HG02852 (cell line): ENCODE data around the gene KRT33A.
"Not testable (repeated sequence)": the region's sequence is repeated elsewhere in the genome, so short reads cannot be mapped to it uniquely, and the experiment has no call there.

ENCODE experiments used
- ATAC-seq: cut with Tn5 transposase; IDR thresholded peaks from one replicate; pipeline ENCODE4 v1.9.1; 2021; ENCODE audit warnings: mild to moderate bottlenecking, moderate library complexity; ENCODE audit not compliant: unreplicated experiment

The KRT33A gene

DNA sequence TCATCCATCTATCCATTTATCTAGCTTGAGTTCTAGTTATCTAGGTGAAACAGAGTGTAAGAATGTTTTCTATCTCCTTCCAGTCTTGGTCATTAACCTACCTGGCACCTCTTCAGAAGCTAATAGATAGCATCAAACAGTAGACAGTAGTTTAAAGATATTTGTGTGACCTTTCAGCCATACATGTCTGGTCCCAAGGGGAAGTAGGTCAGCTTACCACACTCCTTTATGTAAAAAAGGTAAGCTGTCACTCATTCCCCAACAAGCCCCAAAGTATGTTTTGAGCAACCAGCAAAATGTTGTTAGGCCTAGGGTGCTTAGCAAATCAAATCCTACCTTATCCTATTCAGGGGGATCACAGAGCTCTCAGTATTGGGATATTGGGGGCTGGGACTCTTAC lies 15.4 kb upstream of the KRT33A start:
- no peak for ATAC-seq

DNA sequence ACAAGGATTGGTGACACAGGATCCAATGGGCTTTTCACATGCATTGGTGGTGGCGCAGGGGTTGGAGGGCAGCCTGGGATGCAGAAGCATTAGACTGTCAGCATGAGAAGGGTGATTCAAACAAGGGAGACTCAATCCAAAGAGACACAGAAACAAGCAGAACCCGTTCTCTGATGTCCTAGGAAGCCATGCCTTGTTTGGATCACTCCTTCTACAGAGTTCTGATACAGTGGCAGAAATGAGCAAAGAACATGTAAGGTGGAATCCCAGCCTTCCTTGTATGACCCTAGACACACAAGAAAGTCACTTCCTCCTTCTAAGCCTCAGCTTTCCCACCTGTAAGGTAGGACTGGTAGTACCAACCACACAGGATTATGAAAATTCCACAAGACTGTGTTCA lies 13.3 kb upstream of the KRT33A start:
- no peak for ATAC-seq

DNA sequence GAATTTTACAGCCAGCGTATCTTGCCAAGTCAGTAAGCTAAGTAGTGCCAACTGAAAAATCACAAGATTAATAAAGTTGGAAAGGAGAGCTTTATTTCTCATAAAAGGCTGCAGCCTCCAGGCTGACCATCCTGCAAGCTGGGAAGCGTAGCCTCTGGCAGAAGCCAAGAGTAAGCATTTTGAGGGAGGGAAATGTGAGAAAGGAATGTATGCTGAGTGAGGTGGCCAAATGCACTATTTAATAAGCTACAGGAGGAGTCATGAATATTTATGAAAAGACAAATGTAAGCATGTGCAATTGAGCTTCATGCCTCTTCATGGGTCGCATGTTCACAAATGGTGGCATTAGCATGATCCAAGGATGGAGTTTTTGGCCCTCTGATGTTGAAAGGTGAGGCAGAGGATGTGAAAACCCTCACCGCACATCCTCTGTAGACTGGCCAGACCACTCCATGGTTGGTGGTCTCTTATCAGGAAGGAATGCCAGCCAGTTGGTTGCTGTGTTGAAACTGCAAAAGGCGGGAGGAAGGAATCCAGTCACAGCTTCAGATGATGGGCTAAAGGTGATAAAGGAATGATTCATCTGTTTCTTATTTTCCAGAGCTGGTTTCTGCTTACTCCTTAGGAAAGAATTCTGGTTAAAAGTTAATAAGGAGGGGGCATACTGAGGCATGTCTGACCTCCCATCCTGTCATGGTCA lies 9.8 kb upstream of the KRT33A start:
- no peak for ATAC-seq

DNA sequence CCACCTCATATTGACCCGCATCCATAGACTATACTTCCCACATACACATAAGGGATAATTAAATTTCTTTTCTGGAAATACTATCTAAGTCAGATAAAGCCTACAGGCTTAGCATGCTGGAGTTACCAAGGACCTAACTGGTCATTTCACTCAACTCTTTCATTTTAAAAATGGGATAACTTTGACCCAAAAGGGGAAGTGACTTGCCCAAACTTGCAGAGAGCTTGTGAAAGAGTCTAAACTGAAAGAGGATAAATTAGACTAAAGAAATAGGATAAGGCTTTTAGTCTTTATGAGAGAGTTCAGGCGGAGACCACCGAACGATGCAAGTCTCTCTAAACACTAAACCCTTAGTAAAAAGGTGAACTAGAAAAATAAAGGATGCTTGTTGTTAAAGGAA lies 3.9 kb upstream of the KRT33A start:
- ATAC-seq = no peak

DNA sequence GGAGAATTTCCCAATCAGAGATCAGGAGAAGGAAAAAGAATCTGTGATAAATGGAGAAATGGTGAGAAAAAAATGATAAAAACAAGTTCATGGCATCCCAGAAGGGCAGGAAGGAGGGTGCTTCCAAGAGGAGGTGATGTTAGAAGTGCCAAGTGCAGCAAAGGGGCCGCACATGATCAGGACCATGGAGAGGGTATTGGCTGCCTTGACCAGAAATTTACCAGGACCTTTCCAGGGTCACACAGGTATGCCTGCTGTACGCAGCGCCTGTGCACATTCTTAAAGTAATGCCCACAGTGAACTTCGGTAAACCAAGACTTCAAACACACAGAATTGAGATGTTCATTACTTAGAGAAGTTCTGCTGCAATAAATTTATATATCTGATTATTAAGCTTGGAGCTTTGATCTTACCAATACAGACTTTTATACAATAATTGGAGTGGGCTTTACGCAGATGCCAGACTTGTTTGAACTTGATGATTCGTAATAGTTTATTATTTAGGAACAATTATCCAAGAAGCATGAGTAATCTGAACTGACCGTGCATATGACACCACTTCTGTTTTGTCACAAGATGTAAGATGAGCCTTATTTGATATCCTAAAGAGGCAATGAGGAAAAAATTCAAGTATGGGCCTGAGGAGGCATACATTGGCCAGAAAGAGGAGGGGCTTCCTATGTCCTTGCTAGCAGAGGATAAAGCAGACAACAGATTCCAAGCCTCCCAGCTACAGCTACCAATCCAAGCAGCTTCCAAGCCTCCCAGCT lies 2.2 kb upstream of the KRT33A start:
- no peak for ATAC-seq

- no peak for ATAC-seq
Observed at GRCh38 chr17:41351177-41351576, 549 bp upstream of the KRT33A start.

DNA sequence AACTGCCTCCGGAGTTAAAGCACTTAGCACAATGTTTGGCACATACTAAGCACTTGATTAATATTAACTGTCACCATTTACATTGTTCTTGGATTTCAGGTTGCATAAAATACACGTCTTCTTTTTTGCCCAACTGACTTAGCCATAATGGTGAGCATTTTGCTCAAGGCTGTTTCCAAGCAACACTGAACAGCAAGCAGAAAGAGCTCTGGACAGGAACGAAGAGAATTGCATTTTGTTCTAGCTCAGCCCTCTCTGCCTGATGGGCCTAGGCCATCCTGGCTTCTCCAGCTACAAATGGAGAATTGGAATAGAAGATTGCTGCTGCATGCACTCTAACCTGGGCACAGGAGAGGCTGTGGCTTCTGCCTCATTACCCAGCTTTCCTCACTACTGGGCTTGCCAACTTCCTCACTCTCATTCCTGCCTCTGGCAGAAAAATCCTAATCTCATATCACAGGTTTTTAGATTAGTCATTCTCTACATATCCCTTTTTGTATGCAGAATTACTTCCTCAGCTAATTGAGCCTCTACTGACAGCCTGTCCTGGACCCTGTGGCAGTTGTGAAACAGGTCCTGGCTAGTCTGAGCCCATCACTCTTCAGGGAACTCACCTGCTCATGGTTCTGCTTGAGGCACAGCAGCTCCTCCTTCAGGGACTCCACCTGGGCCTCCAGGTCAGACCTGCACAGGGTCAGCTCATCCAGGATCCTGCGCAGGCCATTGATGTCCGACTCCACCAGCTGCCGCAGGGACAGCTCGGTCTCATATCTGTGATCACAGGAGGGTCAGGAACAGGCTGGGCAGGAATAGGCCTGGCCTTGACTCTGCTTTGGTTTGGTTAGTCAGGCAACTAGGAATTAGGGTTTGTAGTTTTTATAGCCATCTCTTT lies 2.5 kb downstream of the KRT33A start:
- no peak for ATAC-seq

DNA sequence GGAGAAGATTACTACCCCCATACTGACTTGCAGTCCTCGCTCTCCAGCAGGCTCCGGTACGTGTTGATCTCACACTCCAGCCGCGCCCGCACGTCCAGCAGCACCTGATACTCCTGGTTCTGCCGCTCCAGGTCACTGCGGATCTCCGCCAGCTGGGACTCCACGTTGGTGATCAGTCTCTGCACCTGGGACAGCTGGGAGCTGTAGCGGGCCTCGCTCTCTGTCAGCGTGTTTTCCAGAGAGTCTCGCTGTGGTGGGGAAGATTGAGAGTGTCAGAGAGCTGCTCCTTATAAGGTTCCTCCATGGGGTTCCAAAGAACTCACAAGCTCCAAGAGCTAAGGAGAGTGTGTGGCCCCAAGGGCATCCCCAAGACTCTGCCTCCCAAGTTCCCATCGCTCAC lies 4.2 kb downstream of the KRT33A start:
- not testable (repeated sequence) for ATAC-seq

DNA sequence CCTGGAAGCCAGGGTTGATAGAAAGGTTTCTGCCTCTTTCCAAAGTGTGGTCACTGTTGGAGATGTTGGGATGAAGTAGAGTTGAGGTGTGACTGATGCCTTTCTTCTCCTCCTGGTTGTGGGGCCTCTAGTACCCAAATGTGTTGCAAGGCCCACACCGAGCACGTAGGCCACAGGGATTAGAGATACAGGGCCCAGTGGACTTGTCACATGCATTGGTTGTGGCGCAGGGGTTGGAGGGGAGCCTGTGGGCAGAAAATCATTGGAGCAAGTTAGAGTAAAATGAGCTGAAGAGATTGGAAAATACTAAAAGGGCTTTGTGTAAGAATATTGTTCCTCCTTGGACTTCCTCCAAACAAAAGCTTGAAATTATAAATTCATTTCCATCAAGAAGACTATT lies 4.6 kb downstream of the KRT33A start:
- no peak for ATAC-seq

DNA sequence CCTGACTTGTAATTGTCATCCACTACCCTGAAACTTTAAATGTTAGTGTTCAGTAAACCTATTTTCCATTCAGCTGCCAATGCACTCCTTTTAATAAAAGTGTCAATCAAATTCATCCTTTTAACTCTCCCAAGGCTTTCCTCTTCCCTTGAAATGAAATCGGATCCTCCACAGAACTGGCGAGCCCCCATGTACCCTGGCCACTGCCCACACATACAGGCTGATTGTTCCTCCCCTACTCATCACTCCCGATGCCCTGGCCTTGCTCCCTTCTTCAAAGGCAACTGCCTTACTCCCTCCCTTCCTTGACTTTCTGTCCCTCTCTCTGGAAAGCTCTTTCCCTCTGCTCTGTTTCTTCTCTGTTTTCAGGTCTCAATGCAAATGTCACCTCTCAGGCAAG lies 7.6 kb downstream of the KRT33A start:
- no peak for ATAC-seq

DNA sequence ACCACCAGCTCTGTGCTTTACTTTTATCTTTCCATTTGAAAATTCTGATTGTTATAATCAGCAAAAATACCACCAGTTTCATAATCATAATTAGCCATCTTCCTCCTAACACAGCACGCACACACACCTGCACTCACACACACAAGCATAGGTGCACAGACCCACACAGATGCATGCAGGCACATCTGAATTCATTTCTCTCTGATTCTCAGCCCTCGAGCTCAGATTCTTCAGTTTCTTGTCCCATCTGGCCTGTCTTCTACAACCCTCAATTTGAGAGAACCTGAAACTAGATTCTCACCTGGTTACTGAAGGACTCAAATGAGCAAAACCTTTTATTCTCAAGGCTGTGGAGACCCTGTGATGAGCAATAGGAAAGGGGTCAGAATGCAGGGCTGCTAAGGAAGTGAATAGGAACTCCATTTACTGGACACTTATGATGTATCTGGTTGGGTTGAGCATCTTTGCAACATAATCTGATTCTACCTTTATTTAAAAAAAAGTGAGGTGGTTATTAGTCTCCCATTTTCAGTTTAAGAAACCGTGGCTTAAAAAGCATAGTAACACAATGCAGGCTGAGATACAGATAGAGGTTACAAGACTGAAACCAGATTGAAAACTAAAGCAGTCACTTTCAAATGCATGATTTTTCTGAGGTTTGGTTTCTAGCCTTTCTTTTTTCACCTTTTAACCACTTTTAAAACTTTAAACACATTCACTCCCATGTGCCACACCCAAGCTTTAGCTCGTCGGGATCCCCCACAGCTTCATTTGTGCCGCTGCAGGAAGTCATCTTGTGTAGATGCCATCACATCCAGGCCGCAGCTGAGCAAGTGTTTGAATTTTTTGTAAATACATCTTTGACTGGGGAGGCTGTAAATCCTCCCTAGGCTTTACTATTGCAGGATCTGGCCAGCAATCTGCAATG lies 9.4 kb downstream of the KRT33A start:
- no peak for ATAC-seq

DNA sequence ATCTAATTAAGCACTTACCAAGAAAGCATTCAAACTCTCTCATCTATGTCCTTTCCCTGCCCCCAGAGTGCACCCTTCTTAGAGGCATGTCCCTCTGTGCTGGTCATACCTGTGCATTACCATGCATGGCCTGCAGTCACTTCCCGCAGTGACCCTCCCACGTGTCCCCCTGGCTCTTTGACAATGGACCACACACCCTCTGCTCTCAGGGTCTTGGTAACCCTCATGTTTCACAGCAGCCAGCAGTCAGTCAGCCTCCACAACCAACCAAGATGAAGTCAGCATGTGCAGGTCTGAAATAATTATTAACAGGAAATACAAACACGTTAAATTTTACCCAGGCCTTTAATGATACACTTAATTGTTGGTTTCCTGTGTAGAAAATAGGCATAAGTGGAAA lies 10.1 kb downstream of the KRT33A start:
- no peak for ATAC-seq

GRCh38 chr17:41339571-41340172 lies 11.0 kb downstream of the KRT33A start:
- ATAC-seq = no peak

GRCh38 chr17:41338961-41339485 lies 11.6 kb downstream of the KRT33A start:
- ATAC-seq = no peak

GRCh38 chr17:41335747-41336146 lies 14.9 kb downstream of the KRT33A start:
- ATAC-seq = no peak

DNA sequence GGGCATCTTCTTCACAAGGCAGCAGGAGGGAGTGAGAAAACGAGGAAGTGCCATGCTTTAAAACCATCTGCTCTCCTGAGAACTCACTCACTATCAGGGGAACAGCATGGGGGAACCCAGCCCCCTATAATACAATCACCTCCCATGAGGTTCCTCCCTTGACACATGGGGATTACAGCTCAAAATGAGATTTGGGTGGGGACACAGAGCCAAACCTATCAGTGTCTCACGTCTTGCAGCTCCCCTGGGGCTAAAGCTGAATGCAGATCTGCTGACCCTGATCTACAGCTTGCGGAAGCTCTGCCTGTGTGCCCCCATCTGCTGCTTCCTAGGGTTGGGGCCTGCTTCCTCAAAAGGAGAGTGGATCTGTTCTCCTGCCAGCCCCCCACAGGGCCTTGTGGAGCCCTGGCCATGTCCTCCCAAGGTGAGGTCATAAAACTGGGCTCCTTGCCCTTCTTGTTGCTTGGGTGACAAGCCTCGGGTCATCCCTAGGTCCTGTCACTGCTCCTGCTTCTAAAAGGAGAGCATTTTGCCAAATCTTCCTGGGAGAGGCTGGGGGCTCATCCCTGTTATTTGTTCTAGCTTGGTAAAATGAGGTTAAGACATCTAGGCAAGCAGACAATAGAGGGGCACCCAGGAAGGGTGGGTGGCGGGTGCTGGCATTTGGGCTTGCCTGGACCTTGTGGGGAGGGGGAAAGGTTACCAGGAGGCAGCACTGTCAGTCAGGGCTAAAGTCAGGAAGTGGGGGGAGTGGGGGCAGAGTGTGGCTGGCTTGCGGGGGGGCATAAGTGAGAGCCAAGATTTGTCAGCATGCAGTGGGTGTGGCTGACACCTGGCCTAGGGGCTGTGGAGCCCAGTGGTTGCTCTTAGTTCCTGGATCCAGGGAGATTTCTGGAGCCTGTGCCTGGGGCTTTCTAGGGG lies 16.0 kb downstream of the KRT33A start:
- no peak for ATAC-seq

DNA sequence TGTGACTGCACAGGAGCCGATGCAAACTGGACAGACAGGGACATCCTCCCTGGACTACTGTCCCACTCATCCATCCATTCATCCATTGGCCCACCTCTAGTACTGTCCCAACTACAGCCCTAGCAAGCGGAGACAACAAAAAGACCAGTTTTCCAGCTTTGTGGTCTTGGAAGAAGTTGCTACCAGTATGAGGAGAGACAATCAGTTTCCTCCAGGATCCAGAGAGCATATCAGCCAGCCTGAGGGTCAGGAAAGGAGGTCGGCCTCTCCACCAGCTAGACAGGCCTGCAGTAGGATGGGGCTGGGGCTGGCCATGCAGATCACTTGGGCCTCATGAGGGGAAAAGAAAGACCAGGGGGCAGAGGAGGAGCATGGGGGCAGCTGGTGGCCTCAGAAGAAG lies 16.8 kb downstream of the KRT33A start:
- ATAC-seq = no peak

DNA sequence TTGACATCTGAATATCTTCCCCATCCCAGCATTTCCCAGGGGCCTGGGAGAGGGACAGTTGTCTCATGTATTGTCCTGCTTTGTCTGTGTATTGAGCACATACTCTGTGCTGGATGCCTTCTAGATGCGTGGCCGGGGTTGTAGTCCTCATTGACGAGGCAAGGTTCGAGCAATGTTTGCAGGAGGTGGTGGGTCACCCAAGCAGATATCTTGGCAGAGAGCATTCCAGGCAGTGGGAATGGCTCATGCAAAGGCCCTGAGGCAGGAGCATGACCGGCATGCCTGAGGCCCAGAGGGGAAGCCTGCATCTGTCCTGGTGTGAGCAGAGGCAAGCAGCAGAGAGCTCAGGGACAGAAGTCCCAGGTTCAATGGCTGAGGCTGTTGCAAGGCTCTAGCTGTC lies 17.5 kb downstream of the KRT33A start:
- ATAC-seq = no peak

DNA sequence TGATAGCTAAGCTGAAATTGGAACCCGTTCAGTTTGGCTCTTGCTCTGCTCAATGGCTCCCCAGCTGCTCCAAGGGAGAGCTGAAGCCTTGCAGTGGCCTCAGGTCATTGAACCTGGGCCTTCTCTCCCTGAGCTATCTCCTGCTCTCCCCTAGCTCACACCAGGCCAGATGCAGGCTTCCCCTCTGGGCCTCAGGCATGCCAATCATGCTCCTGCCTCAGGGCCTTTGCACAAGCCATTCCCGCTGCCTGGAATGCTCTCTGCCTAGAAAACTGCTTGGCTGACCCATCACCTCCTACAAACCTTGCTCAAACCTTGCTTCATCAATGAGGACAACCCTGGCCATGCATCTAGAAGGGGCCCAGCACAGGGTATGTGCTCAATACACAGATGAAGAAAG lies 18.4 kb downstream of the KRT33A start:
- ATAC-seq = no peak
